Measurements from ENCODE around the gene HOGA1. TPM values are rescaled to one million over a fixed set of nuclear protein-coding genes. Genes with fewer than 3 reads are reported as not detected.

HOGA1 gene
- total RNA-seq, 1 donor from 2014 or later, result 0.98 TPM

DNA sequence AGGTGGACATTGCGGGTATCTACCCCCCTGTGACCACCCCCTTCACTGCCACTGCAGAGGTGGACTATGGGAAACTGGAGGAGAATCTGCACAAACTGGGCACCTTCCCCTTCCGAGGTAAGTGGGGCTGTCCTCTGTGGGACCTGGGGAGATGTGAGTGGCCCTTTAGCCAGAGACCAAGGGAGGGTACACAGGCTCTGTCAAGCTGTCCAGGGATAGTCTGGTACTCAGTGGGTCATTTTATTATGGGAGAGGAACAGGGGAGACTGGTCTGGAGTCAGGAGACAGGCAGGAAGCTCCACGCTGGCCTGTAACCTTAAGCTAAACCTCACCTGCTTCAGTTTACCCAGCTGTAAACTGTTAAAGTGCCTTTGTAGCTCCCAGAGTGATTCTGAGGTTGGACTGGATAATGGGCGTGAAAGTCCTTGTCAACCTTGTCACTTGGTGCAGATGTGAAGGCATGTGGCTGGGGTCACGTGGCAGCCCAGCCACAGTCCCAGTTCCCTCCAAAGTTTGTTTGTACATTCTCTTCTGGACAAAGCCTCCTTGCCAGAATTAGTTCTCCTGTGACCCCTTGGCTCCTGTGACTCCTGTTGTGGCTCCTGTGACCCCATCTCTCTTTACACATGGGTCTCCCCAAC lies 729 bp downstream of the HOGA1 start:
- no peak for DNase-seq (ENCODE audit: extremely low spot score in 2 of 2)
- no peaks in the 10 kb centered on the region for H3K9me3 ChIP-seq
- intact Hi-C loops (cut with DNase I), result no loop called here
- H3K36me3 ChIP-seq, result no peaks in the 10 kb centered on the region
- H3K27me3 ChIP-seq, result no peaks in the 10 kb centered on the region
- H3K4me1 ChIP-seq, result peaks cover 19% of the 10 kb centered on the region
- H3K4me3 ChIP-seq, result no peak overlapping the region
- TF ChIP-seq, protein P1, sequence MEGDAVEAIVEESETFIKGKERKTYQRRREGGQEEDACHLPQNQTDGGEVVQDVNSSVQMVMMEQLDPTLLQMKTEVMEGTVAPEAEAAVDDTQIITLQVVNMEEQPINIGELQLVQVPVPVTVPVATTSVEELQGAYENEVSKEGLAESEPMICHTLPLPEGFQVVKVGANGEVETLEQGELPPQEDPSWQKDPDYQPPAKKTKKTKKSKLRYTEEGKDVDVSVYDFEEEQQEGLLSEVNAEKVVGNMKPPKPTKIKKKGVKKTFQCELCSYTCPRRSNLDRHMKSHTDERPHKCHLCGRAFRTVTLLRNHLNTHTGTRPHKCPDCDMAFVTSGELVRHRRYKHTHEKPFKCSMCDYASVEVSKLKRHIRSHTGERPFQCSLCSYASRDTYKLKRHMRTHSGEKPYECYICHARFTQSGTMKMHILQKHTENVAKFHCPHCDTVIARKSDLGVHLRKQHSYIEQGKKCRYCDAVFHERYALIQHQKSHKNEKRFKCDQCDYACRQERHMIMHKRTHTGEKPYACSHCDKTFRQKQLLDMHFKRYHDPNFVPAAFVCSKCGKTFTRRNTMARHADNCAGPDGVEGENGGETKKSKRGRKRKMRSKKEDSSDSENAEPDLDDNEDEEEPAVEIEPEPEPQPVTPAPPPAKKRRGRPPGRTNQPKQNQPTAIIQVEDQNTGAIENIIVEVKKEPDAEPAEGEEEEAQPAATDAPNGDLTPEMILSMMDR (IDR thresholded peaks at IDR 0.05), result no peak
- no peak for TF ChIP-seq POLR2AphosphoS5 (IDR thresholded peaks at IDR 0.05; ENCODE audit: insufficient read depth in 1 of 2, low read depth in 1 of 2)
- no peak for TF ChIP-seq POLR2A (IDR thresholded peaks at IDR 0.05)
- H3K27ac ChIP-seq, result no peak overlapping the region

DNA sequence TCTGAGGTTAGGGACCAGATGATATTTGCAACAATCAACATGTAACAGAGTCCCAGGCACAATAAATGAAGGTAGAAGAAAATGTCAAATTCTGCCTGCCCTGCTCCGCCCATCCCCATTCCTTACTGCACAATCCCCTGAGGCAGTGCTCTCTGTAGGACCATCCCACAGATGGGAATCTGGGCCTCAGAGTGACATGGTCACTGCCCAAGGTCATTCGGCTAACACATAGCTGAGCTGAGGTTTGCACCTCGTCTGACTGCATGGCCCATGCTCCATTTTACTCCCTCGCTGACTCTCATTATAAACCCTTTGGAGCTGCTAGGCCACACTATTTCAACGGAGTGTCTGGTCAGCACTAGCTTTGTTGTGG lies 1.2 kb downstream of the HOGA1 start:
- intact Hi-C loops (cut with DNase I), result no loop called here
- H3K4me1 ChIP-seq, result peaks cover 19% of the 10 kb centered on the region
- no peak overlapping the region for H3K4me3 ChIP-seq
- DNase-seq (ENCODE audit: extremely low spot score in 2 of 2), result no peak
- no peaks in the 10 kb centered on the region for H3K9me3 ChIP-seq
- H3K27ac ChIP-seq, result no peak overlapping the region
- H3K36me3 ChIP-seq, result no peaks in the 10 kb centered on the region
- H3K27me3 ChIP-seq, result no peaks in the 10 kb centered on the region
- TF ChIP-seq, protein P1 (IDR thresholded peaks at IDR 0.05), result no peak
- TF ChIP-seq POLR2AphosphoS5 (IDR thresholded peaks at IDR 0.05; ENCODE audit: insufficient read depth in 1 of 2, low read depth in 1 of 2) (no peak), POLR2A (IDR thresholded peaks at IDR 0.05) (no peak)

GRCh38 chr10:97587183-97587582 lies 3.0 kb downstream of the HOGA1 start:
- TF ChIP-seq POLR2AphosphoS5 (IDR thresholded peaks at IDR 0.05; ENCODE audit: insufficient read depth in 1 of 2, low read depth in 1 of 2) (no peak), POLR2A (IDR thresholded peaks at IDR 0.05) (no peak)
- TF ChIP-seq, protein P1 (IDR thresholded peaks at IDR 0.05), result no peak
- H3K4me3 ChIP-seq, result no peak overlapping the region
- intact Hi-C loops (cut with DNase I), result no loop called here
- no peak overlapping the region for H3K27ac ChIP-seq
- no peak for DNase-seq (ENCODE audit: extremely low spot score in 2 of 2)
- no peaks in the 10 kb centered on the region for H3K9me3 ChIP-seq
- H3K4me1 ChIP-seq, result peaks cover 19% of the 10 kb centered on the region
- H3K27me3 ChIP-seq, result no peaks in the 10 kb centered on the region
- no peaks in the 10 kb centered on the region for H3K36me3 ChIP-seq

DNA sequence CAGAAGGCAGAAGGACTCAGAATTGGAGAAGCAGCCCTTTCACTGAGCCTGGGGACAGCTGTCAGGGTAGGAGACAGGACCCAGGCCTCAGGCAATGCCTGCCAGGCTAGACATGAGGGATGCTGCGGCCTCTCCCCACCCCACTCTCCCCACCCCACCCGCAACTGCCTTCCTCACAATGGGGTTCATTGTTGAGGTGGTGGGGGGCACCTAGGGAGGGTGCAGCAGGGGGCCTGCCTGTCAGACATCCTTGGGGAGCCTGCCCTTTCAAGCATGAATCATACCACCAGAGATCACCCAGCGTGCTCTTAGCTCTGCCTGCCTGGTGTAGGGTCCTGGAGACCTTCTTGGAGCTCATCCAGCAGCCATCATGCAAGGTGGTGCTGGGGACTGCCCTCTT lies 5.3 kb downstream of the HOGA1 start, which contains the start of gene C10orf62:
Gene C10orf62 (plus strand): TSS at position 243 of the 400 bp plus-strand sequence. CDS start 177 bp downstream, outside the sequence.
- Histone ChIP-seq H3K4me1 (peaks cover 9% of the 10 kb centered on the region), H3K27me3 (no peaks in the 10 kb centered on the region), H3K9me3 (no peaks in the 10 kb centered on the region), H3K36me3 (no peaks in the 10 kb centered on the region), H3K27ac (no peak within 1 kb of the TSS), H3K4me3 (no peak within 1 kb of the TSS)
- intact Hi-C loops (cut with DNase I), result no loop called here
- TF ChIP-seq, protein P1 (IDR thresholded peaks at IDR 0.05), result no peak
- TF ChIP-seq POLR2A (IDR thresholded peaks at IDR 0.05) (no peak), POLR2AphosphoS5 (IDR thresholded peaks at IDR 0.05; ENCODE audit: insufficient read depth in 1 of 2, low read depth in 1 of 2) (no peak)
- no peak for DNase-seq (ENCODE audit: extremely low spot score in 2 of 2)

- peaks cover 2% of the 10 kb centered on the region for H3K4me1 ChIP-seq
- intact Hi-C loops (cut with DNase I), result no loop called here
- TF ChIP-seq POLR2A (IDR thresholded peaks at IDR 0.05) (no peak), POLR2AphosphoS5 (IDR thresholded peaks at IDR 0.05; ENCODE audit: insufficient read depth in 1 of 2, low read depth in 1 of 2) (no peak)
- TF ChIP-seq, protein P1 (IDR thresholded peaks at IDR 0.05), result no peak
- DNase-seq (ENCODE audit: extremely low spot score in 2 of 2), result no peak
- no peak overlapping the region for H3K27ac ChIP-seq
- no peak overlapping the region for H3K4me3 ChIP-seq
- H3K9me3 ChIP-seq, result no peaks in the 10 kb centered on the region
- no peaks in the 10 kb centered on the region for H3K27me3 ChIP-seq
- H3K36me3 ChIP-seq, result no peaks in the 10 kb centered on the region
Observed at GRCh38 chr10:97590082-97590747, 6.0 kb downstream of the HOGA1 start.
